ENCODE data around the gene NEGR1.

DNA sequence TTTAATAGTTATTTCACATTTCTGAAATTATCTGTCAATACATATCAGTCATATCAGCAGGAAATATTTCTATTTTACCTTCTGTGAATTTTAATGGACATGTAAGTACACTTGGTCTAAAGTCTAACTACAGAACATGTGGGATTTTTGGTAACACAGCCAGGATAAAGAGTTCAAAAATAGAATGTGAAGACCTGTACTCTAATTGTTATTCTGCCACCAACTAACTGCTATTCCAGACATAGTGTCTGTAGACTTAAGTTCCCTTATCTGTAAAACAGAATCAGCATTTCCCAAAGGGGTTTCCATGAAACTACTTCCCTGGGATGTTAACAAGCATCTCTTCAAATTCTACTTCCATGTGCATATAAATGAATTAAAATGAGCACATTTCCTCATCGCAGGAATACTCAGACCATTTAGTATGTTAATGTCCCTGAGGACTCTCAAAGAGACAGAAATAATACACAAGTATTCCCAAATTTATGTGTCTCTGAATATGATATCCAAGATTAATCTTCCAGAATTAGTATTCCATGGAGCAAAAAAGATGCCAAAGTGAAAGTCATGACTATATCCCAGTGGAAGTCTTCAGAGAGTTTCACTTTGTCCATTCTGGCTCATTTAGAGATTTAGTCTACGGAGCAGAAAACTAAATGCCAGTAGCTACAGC is 325.6 kb downstream of the NEGR1 start:
- TF ChIP-seq, protein P1, sequence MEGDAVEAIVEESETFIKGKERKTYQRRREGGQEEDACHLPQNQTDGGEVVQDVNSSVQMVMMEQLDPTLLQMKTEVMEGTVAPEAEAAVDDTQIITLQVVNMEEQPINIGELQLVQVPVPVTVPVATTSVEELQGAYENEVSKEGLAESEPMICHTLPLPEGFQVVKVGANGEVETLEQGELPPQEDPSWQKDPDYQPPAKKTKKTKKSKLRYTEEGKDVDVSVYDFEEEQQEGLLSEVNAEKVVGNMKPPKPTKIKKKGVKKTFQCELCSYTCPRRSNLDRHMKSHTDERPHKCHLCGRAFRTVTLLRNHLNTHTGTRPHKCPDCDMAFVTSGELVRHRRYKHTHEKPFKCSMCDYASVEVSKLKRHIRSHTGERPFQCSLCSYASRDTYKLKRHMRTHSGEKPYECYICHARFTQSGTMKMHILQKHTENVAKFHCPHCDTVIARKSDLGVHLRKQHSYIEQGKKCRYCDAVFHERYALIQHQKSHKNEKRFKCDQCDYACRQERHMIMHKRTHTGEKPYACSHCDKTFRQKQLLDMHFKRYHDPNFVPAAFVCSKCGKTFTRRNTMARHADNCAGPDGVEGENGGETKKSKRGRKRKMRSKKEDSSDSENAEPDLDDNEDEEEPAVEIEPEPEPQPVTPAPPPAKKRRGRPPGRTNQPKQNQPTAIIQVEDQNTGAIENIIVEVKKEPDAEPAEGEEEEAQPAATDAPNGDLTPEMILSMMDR (IDR thresholded peaks at IDR 0.05): no peak
- no peak for TF ChIP-seq POLR2A (IDR thresholded peaks at IDR 0.05)

Data from testis (tissue), 2 donors.